GM12878 (cell line): ENCODE data around the gene SGCB. TPM values are rescaled to one million over a fixed set of nuclear protein-coding genes. Genes with fewer than 3 reads are reported as not detected.

ENCODE experiments used
- ATAC-seq: fragments of 200-7000 bp; cut with Tn5 transposase; 3 replicates; pipeline ENCODE4 v1.9.1; 2020; ENCODE audit warnings: mild to moderate bottlenecking, moderate library complexity
- BruUV-seq: library from RNA; stranded (reverse); fragments of 400-500 nt; replicated peaks from 2 replicates; lab custom pipeline; 2021; lab: Mats Ljungman, UMichigan
- CTCF ChIA-PET: fragments of 300-600 bp; sonication (Branson Sonifier 250); formaldehyde crosslinking; extraction: SDS; loops from one replicate; lab custom pipeline; 2021; ENCODE audit warnings: inconsistent platforms; lab: Yijun Ruan, JAX
- POLR2A ChIA-PET: fragments of 350-600 bp; formaldehyde crosslinking; extraction: SDS; loops from one replicate; lab custom pipeline; 2021; ENCODE audit warnings: inconsistent platforms; lab: Charles Lee
- RAD21 ChIA-PET: fragments of 300-600 bp; sonication (Branson Sonifier 250); formaldehyde crosslinking; loops from one replicate; lab custom pipeline; 2023; ENCODE audit warnings: antibody characterized with exemption; ENCODE audit not compliant: unreplicated experiment; lab: Charles Lee
- SMC1A ChIA-PET: fragments of 300-600 bp; sonication (Branson Sonifier 250); formaldehyde crosslinking; loops from one replicate; lab custom pipeline; 2023; ENCODE audit not compliant: unreplicated experiment, uncharacterized antibody; lab: Charles Lee
- DNase-seq: peaks from one replicate; pipeline ENCODE4 v3.0.0-alpha.2; 2011; ENCODE audit warnings: low read depth, low spot score
- FAIRE-seq: peaks from 3 replicates; lab custom pipeline; 2011; peaks lifted over from hg19 to GRCh38; lab: Jason Lieb, UNC
- H2AFZ ChIP-seq: 2 replicates; pipeline ENCODE4 v1.6.0; 2011; ENCODE audit warnings: low read depth, low read length, control low read depth; ENCODE audit not compliant: control insufficient read depth
- H3K27ac ChIP-seq: 2 replicates; pipeline ENCODE4 v1.5.1; 2011; ENCODE audit warnings: control low read depth; ENCODE audit not compliant: control insufficient read depth, insufficient read depth
- H3K27me3 ChIP-seq, 2 experiments: replicated peaks in 1 of 2; 2 replicates each; pipeline versions ENCODE4 v1.6.0 to v1.6.1; 2011; ENCODE audit warnings: low read length in 1 of 2; ENCODE audit not compliant: control insufficient read depth in 2 of 2, insufficient read depth in 2 of 2
- H3K36me3 ChIP-seq, 2 experiments: 2 replicates each; pipeline ENCODE4 v1.5.1; 2011; ENCODE audit warnings: low read length in 1 of 2; ENCODE audit not compliant: control insufficient read depth in 2 of 2, insufficient read depth in 2 of 2
- H3K4me1 ChIP-seq: 2 replicates; pipeline ENCODE4 v1.6.1; 2011; ENCODE audit warnings: mild to moderate bottlenecking, low read length, moderate library complexity, mixed read lengths; ENCODE audit not compliant: control insufficient read depth, insufficient read depth
- H3K4me2 ChIP-seq: 2 replicates; pipeline ENCODE4 v1.6.0; 2011; ENCODE audit warnings: control low read depth; ENCODE audit not compliant: control insufficient read depth, insufficient read depth
- H3K4me3 ChIP-seq: fragments of 200-600 bp; sonication (generic); 2 replicates; pipeline ENCODE4 v1.5.1; 2016
- H3K79me2 ChIP-seq: 2 replicates; pipeline ENCODE4 v1.6.0; 2011; ENCODE audit warnings: low read length; ENCODE audit not compliant: control insufficient read depth, insufficient read depth
- H3K9ac ChIP-seq: 2 replicates; pipeline ENCODE4 v1.8.0; 2011; ENCODE audit warnings: low read length, control low read depth, mixed read lengths; ENCODE audit not compliant: control insufficient read depth, insufficient read depth
- H3K9me3 ChIP-seq: replicated peaks from 3 replicates; pipeline ENCODE4 v1.5.1; 2011; ENCODE audit warnings: mild to moderate bottlenecking, low read length; ENCODE audit not compliant: control insufficient read depth, insufficient read depth
- H4K20me1 ChIP-seq: 2 replicates; pipeline ENCODE4 v1.6.0; 2011; ENCODE audit not compliant: control insufficient read depth, insufficient read depth
- FOXK2 ChIP-seq: fragments of 450-650 bp; IDR thresholded peaks from 2 replicates; pipeline ENCODE4 v1.6.1; 2017; ENCODE audit warnings: mild to moderate bottlenecking, moderate library complexity
- FOXM1 ChIP-seq: IDR thresholded peaks from 2 replicates; pipeline ENCODE4 v1.6.1; 2012; ENCODE audit warnings: low read depth, mild to moderate bottlenecking, inconsistent platforms, low read length, moderate library complexity
- HDAC6 ChIP-seq: fragments of 200-600 bp; sonication (generic); IDR thresholded peaks from one replicate; pipeline ENCODE4 v1.8.0; 2017; ENCODE audit warnings: antibody characterized with exemption; ENCODE audit not compliant: unreplicated experiment
- MTA2 ChIP-seq: fragments of 450-650 bp; IDR thresholded peaks from 2 replicates; pipeline ENCODE4 v1.6.1; 2016; ENCODE audit warnings: low read depth, mild to moderate bottlenecking, moderate library complexity
- MTA3 ChIP-seq: IDR thresholded peaks from 2 replicates; pipeline ENCODE4 v1.6.1; 2012; ENCODE audit warnings: low read length, inconsistent platforms, borderline replicate concordance
- NR2C2 ChIP-seq: IDR thresholded peaks from 2 replicates; pipeline ENCODE4 v1.6.1; 2011; ENCODE audit warnings: borderline replicate concordance, low read depth; ENCODE audit not compliant: control insufficient read depth, insufficient read length
- POLR2AphosphoS5 ChIP-seq: IDR thresholded peaks from 2 replicates; pipeline ENCODE4 v1.6.1; 2011; ENCODE audit warnings: mild to moderate bottlenecking, low read length, inconsistent platforms
- TCF7 ChIP-seq: IDR thresholded peaks from 2 replicates; pipeline ENCODE4 v1.6.1; 2014; ENCODE audit warnings: antibody characterized with exemption, borderline replicate concordance
- in situ Hi-C: fragments of 300-500 bp; cut with MboI; formaldehyde crosslinking; loops from 9 replicates; pipeline ENCODE4 v1.14.3; 2018; ENCODE audit warnings: mixed read lengths
- intact Hi-C: fragments of 100-400 bp; cut with micrococcal nuclease; formaldehyde crosslinking; loops from one replicate; pipeline ENCODE4 v1.14.2; 2022; ENCODE audit not compliant: unreplicated experiment
- polyA plus RNA-seq, 11 experiments: library from polyadenylated mRNA; depleted of rRNA in 4 of 11; unstranded in 6 of 11; stranded (reverse) in 5 of 11; fragments of >200 nt; fragmentation: Nextera tagmentation in 4 of 11; fragmentation: Illumina TruSeq in 1 of 11; extraction: Ambion mirVana in 4 of 11; extraction: Trizol in 1 of 11; gene quantifications; 1 replicate in 1 of 11; 2 replicates in 10 of 11; pipeline versions ENCODE4 v1.2.1 to v1.2.3, GENCODE V29; 2011 to 2016; ENCODE audit warnings: inconsistent platforms in 2 of 11, missing spikeins in 2 of 11, low read depth in 1 of 11
- total RNA-seq, 4 experiments: library from RNA; depleted of rRNA in 3 of 4; stranded (reverse); fragments of >200 nt in 3 of 4; fragmentation: Illumina TruSeq in 1 of 4; extraction: Trizol in 1 of 4; gene quantifications; 2 replicates each; pipeline versions ENCODE4 v1.2.1 to v1.2.3, GENCODE V29; 2013 to 2021
- TF ChIP-seq, protein P1 (sequence below): fragments of 450-650 bp; IDR thresholded peaks from 2 replicates; pipeline ENCODE4 v1.6.1; 2017; ENCODE audit warnings: low read depth, mild to moderate bottlenecking, moderate library complexity
- TF ChIP-seq, protein P2 (sequence below): IDR thresholded peaks from 2 replicates; pipeline ENCODE4 v1.6.1; 2011; ENCODE audit warnings: mild to moderate bottlenecking, low read depth, low read length, moderate library complexity; ENCODE audit not compliant: insufficient replicate concordance
- TF ChIP-seq, protein P3 (sequence below): IDR thresholded peaks from 2 replicates; pipeline ENCODE4 v1.6.1; 2011; ENCODE audit warnings: borderline replicate concordance, low read depth, mild to moderate bottlenecking, moderate library complexity, mixed read lengths, low read length; ENCODE audit not compliant: insufficient read depth; ENCODE audit errors: extremely low read length
- TF ChIP-seq, protein P4 (sequence below): fragments of 450-650 bp; IDR thresholded peaks from 2 replicates; pipeline ENCODE4 v1.6.1; 2016; ENCODE audit warnings: mild to moderate bottlenecking, moderate library complexity, borderline replicate concordance

Gene SGCB
- total and polyA plus RNA-seq, 10 of the 15 experiments (the other 5 are each of a cell fraction or from before 2014, with no cell fraction given), result 4.7 to 13.2 (median 7.4) TPM

DNA sequence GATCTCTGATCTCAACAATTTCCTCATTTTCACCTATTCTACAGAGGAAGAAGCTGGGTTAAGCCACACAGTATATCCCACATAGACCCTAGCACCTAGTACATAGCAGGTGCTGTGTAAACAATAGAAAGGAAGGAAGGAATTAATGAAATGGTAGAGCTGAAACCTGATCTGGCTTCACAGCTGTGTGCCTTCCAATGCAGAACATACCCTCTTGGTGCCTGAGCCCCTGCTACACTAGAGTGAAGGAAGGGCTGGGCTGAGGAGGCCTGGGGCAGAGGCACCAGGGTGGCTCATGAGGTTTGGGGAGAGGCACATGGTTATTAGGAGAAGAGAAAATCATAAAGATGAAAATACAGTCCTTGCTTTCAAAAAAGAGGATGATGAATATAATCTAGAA lies 39.3 kb downstream of the SGCB start:
- ChIA-PET POLR2A (no interaction called here), CTCF (no interaction called here), SMC1A (no interaction called here), RAD21 (no interaction called here)
- Histone ChIP-seq H3K4me1 (no peaks in the 10 kb centered on the region), H3K9me3 (no peaks in the 10 kb centered on the region), H3K4me2 (no peak overlapping the region), H3K79me2 (no peaks in the 10 kb centered on the region), H3K27me3 (no peaks in the 10 kb centered on the region), H3K9ac (no peak overlapping the region), H4K20me1 (no peaks in the 10 kb centered on the region), H2AFZ (no peak overlapping the region), H3K27ac (no peak overlapping the region), H3K4me3 (no peak overlapping the region), H3K36me3 (no peaks in the 10 kb centered on the region)
- BruUV-seq, result no TSS peak
- DNase-seq, result no peak
- no peak for FAIRE-seq
- ATAC-seq, result no peak
- intact Hi-C loops, result no loop called here
- in situ Hi-C loops, result no loop called here
- TF ChIP-seq HDAC6 (no peak), FOXK2 (no peak), TCF7 (no peak), FOXM1 (no peak), MTA3 (no peak), NR2C2 (no peak), POLR2AphosphoS5 (no peak), MTA2 (no peak)
- TF ChIP-seq, protein P1, sequence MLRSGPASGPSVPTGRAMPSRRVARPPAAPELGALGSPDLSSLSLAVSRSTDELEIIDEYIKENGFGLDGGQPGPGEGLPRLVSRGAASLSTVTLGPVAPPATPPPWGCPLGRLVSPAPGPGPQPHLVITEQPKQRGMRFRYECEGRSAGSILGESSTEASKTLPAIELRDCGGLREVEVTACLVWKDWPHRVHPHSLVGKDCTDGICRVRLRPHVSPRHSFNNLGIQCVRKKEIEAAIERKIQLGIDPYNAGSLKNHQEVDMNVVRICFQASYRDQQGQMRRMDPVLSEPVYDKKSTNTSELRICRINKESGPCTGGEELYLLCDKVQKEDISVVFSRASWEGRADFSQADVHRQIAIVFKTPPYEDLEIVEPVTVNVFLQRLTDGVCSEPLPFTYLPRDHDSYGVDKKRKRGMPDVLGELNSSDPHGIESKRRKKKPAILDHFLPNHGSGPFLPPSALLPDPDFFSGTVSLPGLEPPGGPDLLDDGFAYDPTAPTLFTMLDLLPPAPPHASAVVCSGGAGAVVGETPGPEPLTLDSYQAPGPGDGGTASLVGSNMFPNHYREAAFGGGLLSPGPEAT, result no peak
- TF ChIP-seq, protein P2, sequence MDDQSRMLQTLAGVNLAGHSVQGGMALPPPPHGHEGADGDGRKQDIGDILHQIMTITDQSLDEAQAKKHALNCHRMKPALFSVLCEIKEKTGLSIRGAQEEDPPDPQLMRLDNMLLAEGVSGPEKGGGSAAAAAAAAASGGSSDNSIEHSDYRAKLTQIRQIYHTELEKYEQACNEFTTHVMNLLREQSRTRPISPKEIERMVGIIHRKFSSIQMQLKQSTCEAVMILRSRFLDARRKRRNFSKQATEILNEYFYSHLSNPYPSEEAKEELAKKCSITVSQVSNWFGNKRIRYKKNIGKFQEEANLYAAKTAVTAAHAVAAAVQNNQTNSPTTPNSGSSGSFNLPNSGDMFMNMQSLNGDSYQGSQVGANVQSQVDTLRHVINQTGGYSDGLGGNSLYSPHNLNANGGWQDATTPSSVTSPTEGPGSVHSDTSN, result no peak
- TF ChIP-seq, protein P3, sequence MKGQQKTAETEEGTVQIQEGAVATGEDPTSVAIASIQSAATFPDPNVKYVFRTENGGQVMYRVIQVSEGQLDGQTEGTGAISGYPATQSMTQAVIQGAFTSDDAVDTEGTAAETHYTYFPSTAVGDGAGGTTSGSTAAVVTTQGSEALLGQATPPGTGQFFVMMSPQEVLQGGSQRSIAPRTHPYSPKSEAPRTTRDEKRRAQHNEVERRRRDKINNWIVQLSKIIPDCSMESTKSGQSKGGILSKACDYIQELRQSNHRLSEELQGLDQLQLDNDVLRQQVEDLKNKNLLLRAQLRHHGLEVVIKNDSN, result no peak
- TF ChIP-seq, protein P4, sequence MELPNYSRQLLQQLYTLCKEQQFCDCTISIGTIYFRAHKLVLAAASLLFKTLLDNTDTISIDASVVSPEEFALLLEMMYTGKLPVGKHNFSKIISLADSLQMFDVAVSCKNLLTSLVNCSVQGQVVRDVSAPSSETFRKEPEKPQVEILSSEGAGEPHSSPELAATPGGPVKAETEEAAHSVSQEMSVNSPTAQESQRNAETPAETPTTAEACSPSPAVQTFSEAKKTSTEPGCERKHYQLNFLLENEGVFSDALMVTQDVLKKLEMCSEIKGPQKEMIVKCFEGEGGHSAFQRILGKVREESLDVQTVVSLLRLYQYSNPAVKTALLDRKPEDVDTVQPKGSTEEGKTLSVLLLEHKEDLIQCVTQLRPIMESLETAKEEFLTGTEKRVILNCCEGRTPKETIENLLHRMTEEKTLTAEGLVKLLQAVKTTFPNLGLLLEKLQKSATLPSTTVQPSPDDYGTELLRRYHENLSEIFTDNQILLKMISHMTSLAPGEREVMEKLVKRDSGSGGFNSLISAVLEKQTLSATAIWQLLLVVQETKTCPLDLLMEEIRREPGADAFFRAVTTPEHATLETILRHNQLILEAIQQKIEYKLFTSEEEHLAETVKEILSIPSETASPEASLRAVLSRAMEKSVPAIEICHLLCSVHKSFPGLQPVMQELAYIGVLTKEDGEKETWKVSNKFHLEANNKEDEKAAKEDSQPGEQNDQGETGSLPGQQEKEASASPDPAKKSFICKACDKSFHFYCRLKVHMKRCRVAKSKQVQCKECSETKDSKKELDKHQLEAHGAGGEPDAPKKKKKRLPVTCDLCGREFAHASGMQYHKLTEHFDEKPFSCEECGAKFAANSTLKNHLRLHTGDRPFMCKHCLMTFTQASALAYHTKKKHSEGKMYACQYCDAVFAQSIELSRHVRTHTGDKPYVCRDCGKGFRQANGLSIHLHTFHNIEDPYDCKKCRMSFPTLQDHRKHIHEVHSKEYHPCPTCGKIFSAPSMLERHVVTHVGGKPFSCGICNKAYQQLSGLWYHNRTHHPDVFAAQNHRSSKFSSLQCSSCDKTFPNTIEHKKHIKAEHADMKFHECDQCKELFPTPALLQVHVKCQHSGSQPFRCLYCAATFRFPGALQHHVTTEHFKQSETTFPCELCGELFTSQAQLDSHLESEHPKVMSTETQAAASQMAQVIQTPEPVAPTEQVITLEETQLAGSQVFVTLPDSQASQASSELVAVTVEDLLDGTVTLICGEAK, result no peak
